Measurements from ENCODE around the gene HES1.
"Not testable (repeated sequence)": the region's sequence is repeated elsewhere in the genome, so short reads cannot be mapped to it uniquely, and the experiment has no call there.

The HES1 gene

DNA sequence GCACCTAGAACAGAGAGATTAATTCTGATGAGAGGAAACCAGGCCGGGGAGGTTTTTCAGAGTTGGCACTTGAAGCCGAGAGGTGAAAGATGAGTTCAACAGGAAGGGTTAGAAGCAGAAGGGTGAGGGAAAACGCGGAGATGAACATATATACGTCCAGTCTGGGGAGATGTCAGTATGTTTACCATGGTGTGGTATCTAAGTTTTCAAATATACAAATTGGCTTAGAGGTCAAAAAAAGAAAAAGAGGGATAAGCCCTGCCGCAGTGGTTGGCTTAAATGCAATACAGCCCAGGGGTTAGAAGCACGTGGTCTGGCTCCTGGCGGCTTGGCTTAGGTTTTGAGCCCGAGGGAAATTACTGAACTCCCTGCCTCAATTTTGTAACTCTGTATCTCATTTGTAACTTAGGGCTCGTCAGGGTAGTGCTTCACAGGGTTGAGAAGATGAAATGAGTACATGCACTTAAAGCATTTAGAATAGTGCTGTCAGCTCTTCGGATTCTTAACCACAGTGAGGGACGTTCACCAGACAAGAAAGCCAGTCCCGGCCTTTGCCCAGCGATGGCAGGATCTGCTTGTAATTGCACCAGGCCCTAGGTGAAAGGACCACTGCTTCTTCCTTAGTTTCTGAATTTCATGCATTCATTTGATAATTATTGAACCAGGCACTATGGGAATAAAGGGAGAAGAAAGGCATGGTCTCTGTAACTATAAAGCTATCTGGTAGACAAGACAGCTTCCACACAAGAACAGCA, 6.4 kb downstream of the HES1 start:
- no peak for DNase-seq

DNA sequence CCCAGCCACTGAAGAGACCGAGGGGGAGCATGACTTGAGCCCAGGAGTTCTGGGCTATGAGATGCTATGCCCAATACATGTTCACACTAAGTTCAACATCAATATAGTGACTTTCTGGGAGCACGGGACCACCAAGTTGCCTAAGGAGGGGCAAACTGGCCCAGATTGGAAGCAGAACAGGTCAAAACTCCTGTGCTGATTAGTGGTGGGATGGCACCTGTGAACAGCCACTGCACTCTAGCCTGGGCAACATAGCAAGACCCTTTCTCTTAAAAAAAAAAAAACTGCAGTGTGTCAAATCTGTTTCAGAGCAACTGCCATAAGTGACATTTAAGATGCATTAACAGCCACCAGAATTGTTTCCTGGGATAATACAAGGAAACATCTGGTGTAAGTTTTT, 9.8 kb downstream of the HES1 start:
- no peak for DNase-seq

DNA sequence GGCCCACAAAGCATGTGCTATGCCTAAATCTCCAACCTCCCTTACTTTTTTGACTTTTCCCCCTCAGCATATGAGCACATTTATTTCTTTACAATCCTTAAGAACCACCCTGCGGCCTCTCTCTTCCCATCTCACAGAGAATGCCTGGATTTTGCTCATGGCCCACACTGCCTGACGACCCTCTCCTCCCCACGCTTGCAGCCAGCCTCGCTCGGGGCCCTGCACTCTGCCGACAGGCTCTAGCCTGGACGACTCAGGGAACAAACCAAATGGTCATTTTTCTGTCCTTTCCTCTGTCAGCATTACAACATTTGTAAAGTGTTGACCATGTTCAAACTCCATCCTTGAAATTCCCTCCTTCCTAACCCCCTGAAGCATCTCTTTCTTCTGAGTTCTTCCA, 11.7 kb downstream of the HES1 start:
- DNase-seq = no peak

DNA sequence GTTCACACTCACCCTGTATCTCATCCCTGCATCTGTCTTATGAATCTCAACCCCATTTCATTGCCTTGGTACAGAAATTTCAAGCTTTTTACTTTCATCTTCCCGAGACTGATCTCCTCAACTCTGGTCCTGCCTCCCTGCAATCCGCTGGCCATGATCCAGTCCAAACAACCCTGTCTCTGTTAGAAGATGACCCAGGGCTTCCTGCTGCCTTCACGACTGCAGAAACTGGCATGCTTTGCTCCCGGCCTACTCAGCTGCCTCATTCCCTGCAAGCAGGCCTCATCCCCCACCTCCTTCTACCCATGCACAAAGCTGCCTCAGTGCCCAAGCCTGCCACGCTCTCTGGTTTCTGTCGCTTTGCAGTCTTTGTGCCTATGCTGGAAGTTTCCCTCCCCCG, 12.4 kb downstream of the HES1 start:
- no peak for DNase-seq

DNA sequence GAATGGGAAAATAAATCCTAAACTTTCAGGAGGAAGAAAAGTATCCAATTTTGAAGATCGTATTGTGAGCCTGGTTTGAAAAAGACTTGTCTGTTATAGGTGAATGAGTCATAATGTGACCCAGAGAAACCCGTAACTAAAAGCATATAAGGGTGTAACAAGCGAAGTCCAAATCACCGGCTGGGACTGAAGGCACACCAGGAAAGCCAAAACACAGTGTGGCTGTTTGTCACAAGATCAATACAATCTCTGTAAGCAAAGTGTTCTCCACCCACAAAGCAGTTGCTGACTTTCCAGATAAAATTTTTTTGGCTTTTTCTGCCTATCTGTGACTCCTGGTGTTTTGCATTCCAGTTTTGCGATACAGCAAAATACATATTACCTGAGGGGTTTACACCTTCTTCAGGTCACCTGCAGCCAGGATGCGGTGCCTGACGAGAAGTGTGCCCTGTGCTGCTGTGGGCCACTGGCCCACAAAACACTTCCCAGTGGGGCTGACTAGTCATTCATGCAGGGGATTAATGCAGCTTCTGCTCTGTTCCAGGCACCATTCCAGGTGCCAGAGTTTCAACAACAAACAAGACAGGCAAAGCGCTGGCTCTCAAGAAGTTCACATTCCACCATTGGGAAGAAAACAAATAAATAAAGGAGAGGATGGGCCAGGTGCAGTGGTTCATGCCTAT, 14.4 kb downstream of the HES1 start:
- DNase-seq = no peak

DNA sequence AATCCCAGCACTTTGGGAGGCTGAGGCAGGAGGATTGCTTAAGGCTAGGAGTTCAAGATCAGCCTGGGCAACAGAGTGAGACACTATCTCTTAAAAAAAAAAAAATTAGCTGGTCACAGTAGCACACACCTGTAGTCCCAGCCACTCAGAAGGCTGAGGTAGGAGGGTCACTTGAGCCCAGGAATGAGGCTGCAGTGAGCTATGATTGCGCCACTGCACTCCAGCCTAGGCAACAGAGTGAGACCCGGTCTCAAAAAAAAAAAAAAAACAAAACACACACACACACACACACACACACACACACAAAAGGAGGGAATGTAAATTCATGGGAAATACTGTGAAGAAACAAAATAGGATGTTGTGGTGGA, 15.0 kb downstream of the HES1 start:
- DNase-seq = not testable (repeated sequence)

DNA sequence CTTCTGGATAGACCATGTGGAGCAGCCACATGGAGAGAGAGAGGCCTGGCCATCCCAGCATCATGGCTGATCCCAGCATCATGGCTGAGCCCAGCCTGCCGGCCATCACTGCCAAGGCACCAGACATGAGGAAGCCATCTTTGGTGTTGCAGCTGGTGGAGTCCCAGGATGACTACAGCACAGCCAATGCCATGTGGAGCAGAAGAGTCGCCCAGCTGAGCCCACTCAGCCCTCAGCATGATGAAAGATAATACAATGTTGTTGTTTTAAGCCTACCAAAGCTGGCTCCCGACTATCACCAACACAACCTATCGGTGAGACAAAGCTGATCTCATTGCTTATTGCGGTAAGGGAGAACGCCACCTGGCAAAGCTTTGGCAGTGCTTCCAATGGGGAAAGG, 18.4 kb downstream of the HES1 start:
- no peak for DNase-seq

DNA sequence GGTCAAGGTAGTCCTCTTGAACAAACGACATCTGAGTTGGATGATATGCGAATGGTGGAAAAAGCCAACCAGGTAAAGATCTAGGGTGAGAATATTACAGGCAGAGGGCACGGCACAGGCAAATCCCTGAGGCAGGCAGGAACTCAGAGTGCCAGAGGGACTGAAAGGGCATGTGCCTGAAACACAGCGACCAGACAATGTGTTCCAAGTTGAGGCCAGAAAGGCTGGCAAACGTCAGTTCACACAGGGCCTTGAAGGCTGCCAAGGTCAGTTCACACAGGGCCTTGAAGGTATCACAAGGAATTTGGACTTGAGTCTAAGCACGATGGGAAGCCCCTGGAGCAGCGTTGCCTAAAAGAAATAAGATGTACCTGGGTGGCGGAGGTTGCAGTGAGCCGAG, 20.1 kb downstream of the HES1 start:
- no peak for DNase-seq

DNA sequence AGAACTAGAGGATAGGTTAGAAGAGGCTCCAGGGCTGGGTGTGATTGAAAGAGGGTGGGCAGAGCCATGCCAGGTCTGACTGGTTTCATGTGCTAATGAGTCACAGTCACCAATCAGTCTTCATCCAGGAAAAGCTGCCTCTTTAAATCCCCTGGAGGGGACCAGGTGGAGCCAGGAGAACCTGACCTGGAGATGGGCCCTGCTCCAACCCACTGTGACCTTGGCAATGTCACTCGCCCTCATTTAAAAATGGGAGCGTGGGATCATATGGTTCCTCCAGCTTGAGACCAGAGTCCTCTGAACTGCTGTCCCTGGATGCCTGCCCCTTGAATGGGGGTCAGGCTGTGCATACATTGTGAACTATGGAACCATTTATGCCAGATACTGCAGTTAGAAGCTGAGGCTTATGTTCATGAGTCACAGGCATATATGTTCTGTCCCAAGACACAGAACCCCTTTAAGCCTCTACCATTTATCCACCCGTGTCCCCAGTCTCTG, 23.0 kb downstream of the HES1 start:
- DNase-seq = no peak

DNA sequence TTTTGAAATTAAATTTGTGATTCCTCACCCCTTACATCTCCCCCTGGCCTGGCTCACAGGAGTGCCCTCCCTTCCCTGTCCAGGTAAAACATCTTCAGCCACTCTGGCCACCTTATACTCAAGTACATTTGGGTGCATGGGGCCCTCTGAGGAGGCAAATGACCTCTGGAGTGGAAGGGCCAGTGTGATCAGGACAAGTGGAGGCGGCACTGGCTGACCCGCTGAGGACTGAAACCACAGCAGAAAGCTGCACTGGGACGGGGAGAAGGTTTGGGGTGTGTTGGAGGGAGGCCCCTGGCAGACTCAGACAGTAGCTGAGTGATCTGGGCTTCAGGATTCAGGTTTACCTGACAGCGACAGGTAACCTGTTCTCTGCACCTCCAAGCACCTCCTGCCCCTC, 24.2 kb downstream of the HES1 start:
- no peak for DNase-seq

DNA sequence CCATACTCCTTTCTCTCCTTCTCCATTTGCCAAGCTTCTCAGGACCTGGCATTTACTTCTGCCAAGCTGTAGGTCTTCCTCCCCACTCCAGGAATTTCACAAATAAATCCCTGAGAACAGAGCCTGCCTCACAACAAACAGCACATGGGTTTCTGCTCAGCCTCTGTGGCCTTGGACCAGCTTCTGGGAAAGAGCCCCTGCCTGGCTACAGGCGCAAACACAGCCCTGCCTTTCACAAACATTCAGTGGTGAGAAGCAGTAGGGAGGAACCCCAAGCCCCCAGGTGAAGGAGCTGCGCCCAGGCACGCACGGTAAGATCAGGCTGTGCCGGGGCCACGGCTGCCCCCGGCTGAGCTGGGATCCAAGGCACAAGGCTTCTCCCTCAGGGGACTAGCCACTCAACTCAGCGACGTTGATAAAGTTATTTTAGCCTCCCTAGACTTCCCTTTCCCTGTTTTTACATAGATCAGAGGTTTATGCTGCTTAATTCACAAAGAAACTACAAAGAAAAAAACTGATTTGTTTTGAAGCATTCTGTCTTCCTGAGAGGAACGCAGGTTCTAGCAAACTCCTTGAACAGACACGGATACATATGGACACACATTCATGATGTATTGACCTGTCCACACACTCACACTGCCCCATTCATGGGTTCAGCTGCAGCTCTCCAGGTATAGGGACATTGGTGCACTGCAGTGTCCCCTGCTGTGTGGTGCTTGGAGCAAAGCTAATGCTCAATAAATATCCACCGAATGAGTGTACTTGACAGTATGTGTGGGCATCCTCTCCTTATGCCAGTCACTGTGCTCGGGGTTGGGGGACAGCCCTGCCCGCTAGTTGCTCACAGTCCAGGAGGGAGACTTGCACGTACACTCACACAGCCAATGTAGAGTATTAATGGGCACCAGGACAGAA, 25.4 kb downstream of the HES1 start:
- DNase-seq = no peak

DNA sequence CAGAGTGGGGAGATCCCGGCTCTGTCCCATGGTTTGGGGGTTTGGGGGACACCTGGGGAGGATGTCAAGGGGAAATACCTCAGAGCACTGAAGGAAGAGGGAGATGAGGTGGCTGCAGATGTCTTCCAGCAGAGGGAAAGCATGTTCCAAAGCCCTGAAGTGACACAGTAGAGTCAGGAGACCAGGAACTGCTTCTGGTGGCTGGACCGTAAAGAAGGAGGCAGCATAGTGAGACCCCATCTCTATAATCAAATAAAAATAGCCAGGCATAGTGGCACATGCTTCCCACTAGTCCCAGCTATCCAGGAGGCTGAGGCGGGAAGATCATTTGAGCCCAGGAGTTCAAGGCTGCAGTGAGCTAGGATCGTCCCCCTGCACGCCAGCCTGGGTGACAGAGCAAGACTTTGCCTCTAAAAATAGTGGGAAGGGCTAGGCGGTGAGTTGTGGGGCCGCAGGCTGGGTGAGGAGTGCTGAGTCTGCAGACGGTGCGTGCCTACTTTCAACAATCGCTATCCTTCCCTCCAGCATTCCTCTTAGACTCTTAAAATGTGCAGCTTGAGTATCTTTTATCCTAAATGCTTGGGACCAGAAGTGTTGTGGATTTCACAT, 26.2 kb downstream of the HES1 start:
- DNase-seq = no peak

DNA sequence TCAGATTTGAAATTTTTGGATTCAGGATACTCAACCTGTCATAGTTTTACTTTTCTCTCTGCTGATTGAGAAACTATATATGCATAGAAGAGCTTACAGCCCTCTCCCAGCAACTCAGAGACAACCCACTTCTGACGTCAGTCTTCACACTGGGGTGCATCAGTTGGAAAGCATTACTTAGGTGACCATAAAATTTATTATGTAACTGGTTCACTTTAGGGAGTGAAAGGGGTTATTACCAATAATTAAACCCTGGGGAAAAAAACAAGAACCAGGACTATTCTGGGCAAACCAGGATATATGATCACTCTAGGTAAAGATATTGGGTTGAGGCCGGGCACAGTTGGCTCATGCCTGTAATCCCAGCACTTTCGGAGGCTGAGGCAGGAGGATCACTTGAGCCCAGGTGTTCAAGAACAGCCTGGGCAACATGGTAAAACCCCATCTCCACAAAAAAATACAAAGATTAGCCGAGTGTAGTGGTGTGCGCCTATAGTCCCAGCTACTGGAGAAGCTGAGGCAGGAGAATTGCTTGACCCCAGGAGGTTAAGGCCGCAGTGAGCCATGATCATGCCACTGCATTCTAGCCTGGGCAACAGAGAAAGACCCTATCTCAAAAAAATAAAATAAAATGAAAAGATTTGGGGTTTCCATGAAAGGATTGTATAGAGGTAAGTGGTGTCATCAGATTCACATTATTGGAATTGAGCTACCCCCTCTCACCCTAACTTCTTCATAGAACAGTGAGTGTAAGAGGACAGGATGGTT, 27.1 kb downstream of the HES1 start:
- no peak for DNase-seq

DNA sequence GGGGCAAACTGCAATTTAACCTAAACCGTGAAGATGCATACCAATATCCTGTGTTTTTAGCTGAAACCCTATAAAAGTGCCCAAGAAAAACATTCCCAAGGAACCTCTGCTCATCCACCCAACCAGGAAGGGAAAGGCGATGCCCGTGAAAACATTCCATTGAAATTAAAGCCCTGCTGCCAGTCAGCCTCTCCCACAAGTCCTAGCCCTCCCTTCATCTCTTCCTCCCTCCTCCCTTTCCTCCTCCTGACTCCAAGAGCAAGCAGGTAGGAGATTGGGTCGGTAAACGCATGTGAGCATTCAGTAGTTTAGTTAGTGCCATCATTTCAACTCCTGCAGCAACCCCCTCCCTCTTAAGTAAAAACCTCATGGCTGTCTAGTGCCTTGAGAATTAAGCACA, 27.7 kb downstream of the HES1 start:
- DNase-seq = no peak

DNA sequence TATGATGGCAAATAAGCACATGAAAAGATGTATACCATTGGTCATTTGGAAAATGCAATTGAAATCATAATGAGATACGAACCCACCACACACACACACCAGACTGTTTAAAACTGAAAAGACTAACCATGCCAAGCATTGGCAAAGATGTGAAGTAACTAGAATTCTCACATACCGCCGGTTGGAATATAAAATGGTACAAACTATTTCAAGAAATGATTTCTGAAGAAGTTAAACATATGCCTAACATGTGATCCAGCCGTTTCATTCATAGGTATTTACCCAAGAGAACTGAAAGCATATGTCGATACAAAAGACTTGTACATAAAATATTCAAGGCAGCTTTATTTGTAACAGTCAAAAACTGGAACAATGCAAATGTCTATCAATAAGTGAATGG, 28.9 kb downstream of the HES1 start:
- DNase-seq = no peak

DNA sequence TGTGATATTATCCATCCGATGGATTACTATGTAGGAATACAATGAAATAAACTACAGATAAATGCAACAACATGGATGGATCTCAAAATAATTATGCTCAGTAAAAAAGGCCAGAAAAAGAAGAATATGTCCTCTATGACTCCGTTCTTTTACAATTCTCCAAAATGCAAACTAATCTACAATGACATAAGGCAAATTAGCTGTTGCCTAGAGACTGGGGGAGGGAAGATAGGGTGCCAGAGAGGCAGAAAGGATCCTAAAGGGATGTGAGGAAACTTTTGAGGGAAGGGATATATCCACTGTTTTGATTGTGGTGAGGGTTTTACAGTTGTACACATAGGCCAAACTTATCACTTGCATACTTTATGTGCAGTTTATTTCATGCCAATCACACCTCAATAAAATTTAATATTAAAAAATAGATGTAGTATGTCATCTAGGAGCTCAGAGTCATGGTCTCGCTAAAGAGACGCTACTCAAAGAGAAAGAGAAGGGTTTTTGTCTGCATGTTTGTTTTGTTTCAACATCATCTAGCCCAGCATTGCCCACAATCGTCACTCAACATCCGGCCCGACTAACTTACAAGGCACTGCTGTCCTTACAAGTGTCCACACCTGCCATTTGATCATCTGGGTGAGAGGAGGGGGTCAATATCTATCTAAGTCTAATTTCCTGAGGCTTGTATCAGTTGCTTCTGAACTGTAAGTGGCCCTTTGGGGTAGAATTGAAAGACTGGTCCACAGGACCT, 29.5 kb downstream of the HES1 start:
- DNase-seq = no peak

DNA sequence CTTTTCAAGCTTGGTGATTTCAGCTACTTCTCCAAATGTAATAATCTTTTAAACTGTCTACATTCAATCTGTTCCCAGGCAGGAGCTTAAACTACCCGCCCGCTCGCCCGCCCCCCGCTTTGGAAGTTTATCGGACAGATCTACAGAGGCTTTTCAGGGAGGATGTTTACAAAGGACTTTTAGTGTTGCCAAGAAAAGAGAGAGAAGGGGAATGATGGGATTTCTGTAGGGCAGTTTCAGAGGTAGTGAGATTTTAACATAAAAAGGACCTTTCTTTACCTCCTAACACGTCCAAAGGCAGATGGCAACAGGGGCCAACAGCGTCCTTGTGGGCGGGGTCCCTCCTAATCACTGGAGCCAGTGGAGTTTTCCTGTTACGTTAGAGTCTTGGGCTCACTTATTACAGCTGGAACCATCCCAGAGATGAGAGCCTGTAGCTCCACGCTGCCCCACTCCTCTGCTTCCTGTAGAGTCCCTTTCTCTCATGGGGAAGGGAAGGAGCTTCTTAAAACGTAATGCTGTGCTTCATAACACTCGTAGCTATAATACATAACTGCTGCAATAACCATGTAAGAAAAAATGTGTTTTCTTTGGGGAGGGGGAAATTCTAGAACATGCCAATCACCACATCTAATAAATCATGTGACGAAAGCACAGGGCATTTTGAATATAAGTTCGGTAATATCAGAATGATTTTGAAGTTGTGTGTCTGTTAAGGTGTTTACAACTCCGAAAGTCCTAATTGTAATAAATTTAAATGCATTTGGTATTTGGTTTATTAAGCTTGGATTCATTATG, 30.9 kb downstream of the HES1 start:
- DNase-seq = peak; percentile 61 to 75

DNA sequence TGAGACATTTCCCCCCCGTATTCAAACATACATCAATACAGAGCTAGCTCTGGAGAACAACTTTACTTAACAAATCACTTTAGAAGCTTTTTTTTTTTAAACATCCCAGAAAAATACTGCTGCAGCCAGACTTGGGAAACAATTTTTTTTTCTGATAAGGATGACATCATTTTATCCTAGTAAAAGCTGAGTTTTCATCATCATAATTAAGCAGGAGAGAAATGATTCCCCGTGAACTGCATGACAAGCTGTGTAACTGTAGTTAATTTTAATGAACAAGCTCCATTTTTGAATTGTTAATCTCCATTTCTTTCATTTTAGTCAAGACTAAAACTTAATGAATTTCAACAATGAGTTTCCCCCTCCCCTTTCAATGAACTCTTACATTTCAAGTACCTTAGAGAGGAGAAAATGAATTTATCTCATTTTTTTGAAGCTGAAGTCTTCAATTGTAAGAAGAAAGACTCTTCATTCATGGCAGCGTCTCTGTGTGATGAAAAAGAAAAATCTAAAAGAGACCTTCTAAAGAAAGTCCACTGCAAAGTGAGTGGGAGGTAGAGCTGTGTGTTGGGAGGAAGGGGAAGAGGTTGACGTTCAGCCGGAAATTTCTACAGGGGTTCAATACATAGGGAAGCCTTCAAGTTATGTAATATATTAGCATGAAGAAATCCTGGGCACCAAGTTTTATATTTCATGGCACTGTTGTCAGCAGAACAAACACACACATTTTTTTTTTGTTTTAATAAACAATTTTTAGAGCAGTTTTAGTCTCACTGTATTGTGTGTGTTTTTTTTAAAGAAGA, 31.7 kb downstream of the HES1 start:
- no peak for DNase-seq

DNA sequence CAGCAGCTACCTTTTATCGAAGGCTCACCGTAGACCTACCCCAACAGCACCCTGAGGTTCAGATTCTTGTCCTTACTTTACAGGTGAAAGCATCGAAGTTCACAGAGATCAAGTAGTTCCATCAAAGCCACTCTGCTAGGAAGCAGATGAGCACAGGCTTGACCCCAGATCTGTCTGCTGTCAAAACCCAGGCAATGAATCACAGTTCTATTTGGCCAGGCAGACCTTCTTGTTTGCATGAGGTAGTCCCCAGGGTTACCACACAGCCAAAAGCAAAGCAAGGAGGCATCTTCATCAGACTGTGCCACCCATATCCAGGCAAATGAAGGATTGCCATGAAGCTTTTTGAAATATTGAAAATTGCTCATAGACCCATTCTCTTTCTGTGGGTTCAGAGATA, 33.0 kb downstream of the HES1 start:
- DNase-seq = no peak

DNA sequence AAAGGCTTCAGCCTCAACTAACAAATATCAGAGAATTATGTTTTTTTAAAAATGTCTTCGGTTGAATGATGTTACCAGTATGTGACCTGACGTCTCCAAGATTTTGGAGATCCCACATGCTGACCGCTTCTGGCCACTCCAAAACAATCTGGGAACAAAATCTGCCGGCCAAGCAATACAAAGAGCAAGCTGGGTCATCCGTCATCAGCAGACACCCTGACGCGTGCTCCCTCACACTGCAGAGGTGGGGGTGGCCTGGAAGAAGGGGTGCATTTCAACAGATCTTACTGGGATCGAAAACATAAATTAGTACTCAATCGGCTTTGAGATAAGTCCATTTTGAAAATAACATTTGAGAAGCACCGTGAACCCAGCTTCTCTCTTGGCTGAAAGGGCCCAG, 33.6 kb downstream of the HES1 start:
- no peak for DNase-seq

All from NCI-H524 (cell line).